Ovary (tissue), 9 donors: ENCODE measurements around the gene HORMAD2. TPM values are rescaled to one million over a fixed set of nuclear protein-coding genes. Genes with fewer than 3 reads are reported as not detected.

Experiments
- DNase-seq, 5 donors: peaks; one replicate each; pipeline ENCODE4 v3.0.0-alpha.2; 2019 to 2020
- H3K27ac ChIP-seq, 2 donors: fragments of 200-600 bp; one replicate each; pipeline versions ENCODE4 v1.5.1 to v1.8.0; 2019 to 2022
- H3K27me3 ChIP-seq: fragments of 200-600 bp; one replicate; pipeline ENCODE4 v1.8.0; 2022
- H3K36me3 ChIP-seq: fragments of 200-600 bp; sonication (generic); one replicate; pipeline ENCODE4 v1.5.1; 2019
- H3K4me1 ChIP-seq: one replicate; pipeline ENCODE4 v1.8.1; 2013; ENCODE audit warnings: mild to moderate bottlenecking, moderate library complexity; ENCODE audit not compliant: insufficient read depth
- H3K4me3 ChIP-seq: fragments of 200-600 bp; sonication (generic); one replicate; pipeline ENCODE4 v1.5.1; 2017
- H3K9me3 ChIP-seq, 2 donors: fragments of 200-600 bp in 1 of 2; sonication (generic) in 1 of 2; one replicate each; pipeline versions ENCODE4 v1.5.1 to v1.8.1; 2013 to 2019; ENCODE audit warnings: mild to moderate bottlenecking in 1 of 2, moderate library complexity in 1 of 2
- CTCF ChIP-seq, 3 donors: fragments of 450-650 bp in 2 of 3; fragments of 200-600 bp in 1 of 3; IDR thresholded peaks; one replicate each; pipeline versions ENCODE4 v1.5.1 to v1.8.0; 2016 to 2022; ENCODE audit warnings: antibody characterized with exemption in 3 of 3, mild to moderate bottlenecking in 1 of 3
- EP300 ChIP-seq: sonication (generic); formaldehyde crosslinking; IDR thresholded peaks from one replicate; pipeline ENCODE4 v1.6.1; 2017; ENCODE audit warnings: antibody characterized with exemption
- POLR2A ChIP-seq: fragments of 450-650 bp; IDR thresholded peaks from one replicate; pipeline ENCODE4 v1.6.1; 2017; ENCODE audit warnings: antibody characterized with exemption, mild to moderate bottlenecking, moderate library complexity
- WGBS, 3 donors: extraction: QIAGEN DNeasy Blood & Tissue Kit in 1 of 3; methylation state at CpG; one replicate each; pipeline versions ENCODE4 v1.1.5 to v1.1.7; 2013 to 2017; 5-methylcytosine and 5-hydroxymethylcytosine counted together
- intact Hi-C, 4 donors: fragments of 100-400 bp; cut with DNase I; formaldehyde crosslinking; loops; one replicate each; pipeline versions ENCODE4 v1.11.0 to v1.15.1; 2022 to 2023
- polyA plus RNA-seq, 2 donors: library from polyadenylated mRNA; stranded (reverse); fragments of 200-250 nt in 1 of 2; fragments of 350-450 nt in 1 of 2; fragmentation: Illumina TruSeq in 1 of 2; extraction: RNeasy Lipid Tissue Mini Kit (QIAGEN cat#74804) in 1 of 2; gene quantifications; one replicate each; pipeline ENCODE4 v1.2.3, GENCODE V29; 2013 to 2014
- total RNA-seq, 7 donors: library from RNA; depleted of rRNA in 2 of 7; stranded (reverse); fragments of >200 nt in 2 of 7; fragmentation: NEBNext Ultra II Directional in 3 of 7; extraction: Animal tissue kit (Norgen Biotek cat#: 25700) in 3 of 7; gene quantifications; one replicate each; pipeline versions ENCODE4 v1.1.0 to v1.2.4, GENCODE V29; 2016 to 2023
- donor health status: DM: no; HTN: no; CAD: no; lungs with moderate emphysema.
- donor health status: DM: no; HTN: no; CAD: no.
- donor health status: Bipolar disorder and iron deficiency.
- donor health status: DM: yes; HTN: yes; CAD: no.
- donor health status: DM: no; HTN: no; CAD: no.
- donor health status: DM: yes; HTN: yes; CAD: no.

The HORMAD2 gene
- total and polyA plus RNA-seq, 9 donors: not detected

GRCh38 chr22:30129636-30130035 is 49.4 kb downstream of the HORMAD2 start:
- TF ChIP-seq EP300 (no peak), POLR2A (no peak), CTCF (IDR thresholded peaks at IDR 0.05) (no peak)
- DNase-seq: no peak
- WGBS, 3 donors: 98 to 100% (median 98%) methylated on average over 1 of the region's 1 CpG
- no peaks in the 10 kb centered on the region for H3K27me3 ChIP-seq
- intact Hi-C loops: no loop called here
- H3K9me3 ChIP-seq: no peaks in the 10 kb centered on the region
- H3K4me3 ChIP-seq: no peak overlapping the region
- H3K4me1 ChIP-seq: no peaks in the 10 kb centered on the region
- no peak overlapping the region for H3K27ac ChIP-seq
- H3K36me3 ChIP-seq: no peaks in the 10 kb centered on the region

GRCh38 chr22:30132290-30132996 is 52.2 kb downstream of the HORMAD2 start:
- DNase-seq: no peak
- intact Hi-C loops: no loop called here
- no peaks in the 10 kb centered on the region for H3K9me3 ChIP-seq
- H3K36me3 ChIP-seq: no peaks in the 10 kb centered on the region
- WGBS, 3 donors: 54 to 58% (median 57%) methylated on average over 4 of the region's 4 CpGs
- no peaks in the 10 kb centered on the region for H3K27me3 ChIP-seq
- H3K4me1 ChIP-seq: no peaks in the 10 kb centered on the region
- H3K4me3 ChIP-seq: no peak overlapping the region
- H3K27ac ChIP-seq: no peak overlapping the region
- TF ChIP-seq POLR2A (no peak), EP300 (no peak), CTCF (IDR thresholded peaks at IDR 0.05) (no peak)

GRCh38 chr22:30140414-30140813 is 60.1 kb downstream of the HORMAD2 start:
- no peak overlapping the region for H3K27ac ChIP-seq
- H3K9me3 ChIP-seq: no peaks in the 10 kb centered on the region
- intact Hi-C loops: no loop called here
- no peaks in the 10 kb centered on the region for H3K36me3 ChIP-seq
- H3K4me1 ChIP-seq: no peaks in the 10 kb centered on the region
- no peak for TF ChIP-seq CTCF (IDR thresholded peaks at IDR 0.05)
- no peak for TF ChIP-seq EP300
- no peak for TF ChIP-seq POLR2A
- H3K4me3 ChIP-seq: no peak overlapping the region
- no peak for DNase-seq
- H3K27me3 ChIP-seq: no peaks in the 10 kb centered on the region

- TF ChIP-seq POLR2A: no peak
- no peak for TF ChIP-seq EP300
- no peak for TF ChIP-seq CTCF (IDR thresholded peaks at IDR 0.05)
- 79 to 83% (median 81%) methylated on average over 2 of the region's 2 CpGs for WGBS, 3 donors
Measured at GRCh38 chr22:30143265-30143664, 63.0 kb downstream of the HORMAD2 start.

More at GRCh38 chr22:30143265-30143664, 63.0 kb downstream of the HORMAD2 start:
- H3K27ac ChIP-seq: no peak overlapping the region
- H3K36me3 ChIP-seq: no peaks in the 10 kb centered on the region
- no peaks in the 10 kb centered on the region for H3K4me1 ChIP-seq
- H3K27me3 ChIP-seq: no peaks in the 10 kb centered on the region
- H3K4me3 ChIP-seq: no peak overlapping the region
- intact Hi-C loops: no loop called here
- no peaks in the 10 kb centered on the region for H3K9me3 ChIP-seq
- DNase-seq: no peak
